ENCODE data around the gene INTS7.
A peak's percentile ranks its signal among the peaks of the same experiment; 100 is the strongest.

Gene INTS7

GRCh38 chr1:211932933-211933254, 102.5 kb downstream of the INTS7 start:
- no peak for DNase-seq (ENCODE audit: low read depth in 2 of 2)
- no peak for TF ChIP-seq CTCF (IDR thresholded peaks at IDR 0.05; ENCODE audit: low read depth, low read length)
- H3K4me3 ChIP-seq (replicated peaks in 1 of 2; ENCODE audit: low read depth in 2 of 2, low read length in 2 of 2): no peak overlapping the region

GRCh38 chr1:211932231-211932932, 103.0 kb downstream of the INTS7 start:
- TF ChIP-seq CTCF (IDR thresholded peaks at IDR 0.05; ENCODE audit: low read depth, low read length): no peak
- no peak overlapping the region for H3K4me3 ChIP-seq (replicated peaks in 1 of 2; ENCODE audit: low read depth in 2 of 2, low read length in 2 of 2)
- no peak for DNase-seq (ENCODE audit: low read depth in 2 of 2)

GRCh38 chr1:211929683-211930082, 105.7 kb downstream of the INTS7 start:
- no peak for DNase-seq (ENCODE audit: low read depth in 2 of 2)
- TF ChIP-seq CTCF (IDR thresholded peaks at IDR 0.05; ENCODE audit: low read depth, low read length): no peak
- H3K4me3 ChIP-seq (replicated peaks in 1 of 2; ENCODE audit: low read depth in 2 of 2, low read length in 2 of 2): no peak overlapping the region

- no peak overlapping the region for H3K4me3 ChIP-seq (replicated peaks in 1 of 2; ENCODE audit: low read depth in 2 of 2, low read length in 2 of 2)
- DNase-seq (ENCODE audit: low read depth in 2 of 2): peak in 1 of 2 donors; percentile 59
- TF ChIP-seq CTCF (IDR thresholded peaks at IDR 0.05; ENCODE audit: low read depth, low read length): no peak
Measured at GRCh38 chr1:211928993-211929637, 106.2 kb downstream of the INTS7 start.

- no peak for TF ChIP-seq CTCF (IDR thresholded peaks at IDR 0.05; ENCODE audit: low read depth, low read length)
- H3K4me3 ChIP-seq (replicated peaks in 1 of 2; ENCODE audit: low read depth in 2 of 2, low read length in 2 of 2): no peak overlapping the region
- no peak for DNase-seq (ENCODE audit: low read depth in 2 of 2)
Measured at GRCh38 chr1:211928290-211928801, 107.0 kb downstream of the INTS7 start.

- no peak overlapping the region for H3K4me3 ChIP-seq (replicated peaks in 1 of 2; ENCODE audit: low read depth in 2 of 2, low read length in 2 of 2)
- DNase-seq (ENCODE audit: low read depth in 2 of 2): no peak
- no peak for TF ChIP-seq CTCF (IDR thresholded peaks at IDR 0.05; ENCODE audit: low read depth, low read length)
Measured at GRCh38 chr1:211925016-211925415, 110.3 kb downstream of the INTS7 start.
